BLaER1 (cell line): Measurements from ENCODE around the gene KCTD16.

Source experiments
- H3K27ac ChIP-seq: shearing (Covaris generic); formaldehyde crosslinking; 2 replicates; pipeline ENCODE4 v1.8.1; 2022
- H3K27me3 ChIP-seq: shearing (Covaris generic); formaldehyde crosslinking; 2 replicates; pipeline ENCODE4 v1.8.1; 2022
- H3K36me3 ChIP-seq: shearing (Covaris generic); formaldehyde crosslinking; 2 replicates; pipeline ENCODE4 v1.8.1; 2022
- H3K4me1 ChIP-seq: shearing (Covaris generic); formaldehyde crosslinking; 2 replicates; pipeline ENCODE4 v1.8.1; 2022
- H3K4me2 ChIP-seq: shearing (Covaris generic); formaldehyde crosslinking; 2 replicates; pipeline ENCODE4 v1.8.1; 2022
- H3K4me3 ChIP-seq: shearing (Covaris generic); formaldehyde crosslinking; 2 replicates; pipeline ENCODE4 v1.8.1; 2022
- H3K9ac ChIP-seq: shearing (Covaris generic); formaldehyde crosslinking; 2 replicates; pipeline ENCODE4 v1.8.1; 2022
- H3K9me3 ChIP-seq: shearing (Covaris generic); formaldehyde crosslinking; 2 replicates; pipeline ENCODE4 v1.8.1; 2022
- H4K20me1 ChIP-seq: shearing (Covaris generic); formaldehyde crosslinking; 2 replicates; pipeline ENCODE4 v1.8.1; 2022
- Cebpa-rat ChIP-seq: shearing (Covaris generic); IDR thresholded peaks from 2 replicates; pipeline ENCODE4 v1.8.1; 2022

KCTD16 gene

DNA sequence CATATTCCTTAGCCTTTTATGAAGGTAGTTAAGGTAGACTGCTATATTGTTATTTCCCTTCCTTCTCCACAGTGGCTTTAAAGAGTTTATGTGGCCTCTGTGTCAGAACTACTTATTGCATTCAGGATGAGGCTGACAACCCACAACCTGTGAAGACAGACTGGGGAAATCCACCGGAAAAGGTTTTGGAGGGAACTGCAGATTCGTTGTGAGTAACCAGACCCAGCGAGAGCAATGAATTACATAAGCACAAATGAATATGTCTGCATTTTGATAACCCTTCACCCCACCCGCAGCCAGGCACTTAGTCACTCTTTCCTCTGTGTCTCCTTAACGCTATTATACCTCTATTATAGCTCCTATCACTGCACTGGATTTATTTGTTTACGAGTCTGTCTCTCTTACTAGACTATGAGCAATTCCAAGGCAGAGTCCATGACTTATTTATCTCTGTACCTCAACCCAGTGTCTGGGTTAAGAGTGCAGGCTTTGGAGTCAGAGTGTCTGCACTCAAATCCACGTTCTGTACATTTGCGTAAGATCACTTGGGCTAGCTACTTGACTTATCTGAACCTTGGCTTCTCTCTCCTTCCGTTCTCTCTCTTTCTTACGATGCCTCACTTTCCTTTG lies 19.2 kb downstream of the KCTD16 start:
- Histone ChIP-seq H3K4me2 (no peak overlapping the region), H3K4me1 (peaks cover 58% of the 10 kb centered on the region)

DNA sequence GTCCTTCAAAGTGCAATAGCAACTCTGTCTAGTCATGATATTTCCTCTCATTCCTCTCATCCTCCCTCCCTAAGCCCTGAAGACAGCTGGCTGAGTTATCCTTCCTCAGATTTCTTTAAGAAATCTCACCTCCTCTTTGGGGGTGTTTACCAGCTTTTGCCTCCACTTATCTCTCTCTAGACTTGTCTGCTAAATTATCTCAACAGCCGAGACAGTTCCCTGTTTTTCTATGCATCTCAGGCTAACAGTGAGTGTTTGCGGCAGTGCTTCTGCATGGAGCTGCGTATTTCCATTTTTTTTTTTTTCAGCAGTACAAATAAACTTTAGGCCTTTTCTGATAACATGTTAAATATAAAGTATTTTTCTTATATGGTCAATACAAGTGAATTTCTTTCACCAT lies 20.9 kb downstream of the KCTD16 start:
- no peak overlapping the region; the same call in 1 of the 2 replicates for H3K9ac ChIP-seq
- no peaks in the 10 kb centered on the region for H3K9me3 ChIP-seq
- no peak overlapping the region for H3K4me3 ChIP-seq
- peak overlapping the region; percentile 77 for H3K4me2 ChIP-seq
- H3K4me1 ChIP-seq: peaks cover 58% of the 10 kb centered on the region
- 0 out of 2 replicates have a peak overlapping the region, but pooled peaks have one; percentile 61 for H3K27ac ChIP-seq
- TF ChIP-seq Cebpa-rat: no peak
- no peaks in the 10 kb centered on the region for H3K36me3 ChIP-seq
- no peaks in the 10 kb centered on the region for H3K27me3 ChIP-seq
- H4K20me1 ChIP-seq: no peaks in the 10 kb centered on the region

More for the DNA sequence above, 19.2 kb downstream of the KCTD16 start:
- H3K36me3 ChIP-seq: no peaks in the 10 kb centered on the region
- no peaks in the 10 kb centered on the region for H4K20me1 ChIP-seq
- H3K4me3 ChIP-seq: no peak overlapping the region
- H3K9ac ChIP-seq: no peak overlapping the region
- H3K9me3 ChIP-seq: no peaks in the 10 kb centered on the region
- H3K27me3 ChIP-seq: no peaks in the 10 kb centered on the region
- TF ChIP-seq Cebpa-rat: no peak
- no peak overlapping the region for H3K27ac ChIP-seq

- Histone ChIP-seq H3K27ac (0 out of 2 replicates have a peak overlapping the region, but pooled peaks have one; percentile 61), H3K4me1 (peaks cover 53% of the 10 kb centered on the region), H3K9me3 (no peaks in the 10 kb centered on the region), H3K4me2 (peak overlapping the region; percentile 77), H3K36me3 (no peaks in the 10 kb centered on the region), H3K4me3 (no peak overlapping the region), H3K27me3 (no peaks in the 10 kb centered on the region), H3K9ac (no peak overlapping the region; the same call in 1 of the 2 replicates), H4K20me1 (no peaks in the 10 kb centered on the region)
- TF ChIP-seq Cebpa-rat: no peak
These were observed 21.3 kb downstream of the KCTD16 start for GRCh38 chr5:144191998-144192397.

DNA sequence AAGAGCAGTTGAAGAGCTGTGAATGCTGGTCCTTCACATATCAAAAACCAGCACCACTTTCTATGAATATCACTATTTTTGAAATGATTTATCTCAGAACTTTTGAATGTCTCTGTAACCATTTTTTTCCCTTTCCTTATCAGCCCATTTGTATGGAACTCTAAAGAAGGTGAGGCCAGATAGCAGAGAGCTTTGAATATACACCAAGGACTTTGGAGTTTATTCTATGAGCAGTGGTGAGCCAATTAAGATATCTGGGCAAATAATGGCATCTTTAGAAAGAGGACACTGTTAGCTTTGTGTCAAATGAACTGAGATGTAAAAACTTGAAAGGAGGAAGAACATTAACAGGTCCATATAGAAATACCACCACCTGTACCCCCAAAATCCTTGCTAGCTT lies 22.0 kb downstream of the KCTD16 start:
- H3K9me3 ChIP-seq: no peaks in the 10 kb centered on the region
- no peaks in the 10 kb centered on the region for H3K27me3 ChIP-seq
- no peak overlapping the region for H3K4me3 ChIP-seq
- no peaks in the 10 kb centered on the region for H3K36me3 ChIP-seq
- H3K4me2 ChIP-seq: no peak overlapping the region
- H3K27ac ChIP-seq: no peak overlapping the region
- H3K9ac ChIP-seq: no peak overlapping the region
- TF ChIP-seq Cebpa-rat: no peak
- H4K20me1 ChIP-seq: no peaks in the 10 kb centered on the region
- peaks cover 47% of the 10 kb centered on the region for H3K4me1 ChIP-seq

- no peak overlapping the region for H3K4me3 ChIP-seq
- H3K27ac ChIP-seq: no peak overlapping the region
- H3K27me3 ChIP-seq: no peaks in the 10 kb centered on the region
- H3K36me3 ChIP-seq: no peaks in the 10 kb centered on the region
- peaks cover 32% of the 10 kb centered on the region for H3K4me1 ChIP-seq
- no peak overlapping the region for H3K9ac ChIP-seq
- no peaks in the 10 kb centered on the region for H4K20me1 ChIP-seq
- H3K4me2 ChIP-seq: peak overlapping the region; percentile 55
- TF ChIP-seq Cebpa-rat: no peak
- no peaks in the 10 kb centered on the region for H3K9me3 ChIP-seq
These were observed 23.5 kb downstream of the KCTD16 start for GRCh38 chr5:144194144-144194543.

DNA sequence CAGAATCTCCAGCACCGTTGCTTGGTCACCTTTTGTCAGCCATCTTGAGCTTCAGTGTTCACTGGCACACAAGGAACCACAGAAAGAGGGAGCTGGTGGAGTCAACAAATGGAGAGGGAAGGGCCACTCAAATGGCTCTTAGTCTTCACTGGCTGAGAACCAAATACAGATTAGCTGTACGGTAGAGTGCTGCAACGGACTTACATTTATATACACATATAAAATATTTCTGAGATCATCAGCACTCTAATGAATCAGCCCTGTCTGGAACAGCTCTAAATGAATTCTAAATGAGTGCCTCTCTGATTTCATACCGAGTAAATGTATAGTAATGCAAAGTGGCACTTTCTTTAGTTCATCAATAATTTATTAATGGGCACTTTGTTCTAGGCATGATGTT lies 24.8 kb downstream of the KCTD16 start:
- H3K36me3 ChIP-seq: no peaks in the 10 kb centered on the region
- peaks cover 31% of the 10 kb centered on the region for H3K4me1 ChIP-seq
- H3K27ac ChIP-seq: no peak overlapping the region
- no peaks in the 10 kb centered on the region for H3K27me3 ChIP-seq
- no peak overlapping the region for H3K4me3 ChIP-seq
- TF ChIP-seq Cebpa-rat: no peak
- no peak overlapping the region for H3K9ac ChIP-seq
- H3K4me2 ChIP-seq: peak overlapping the region; percentile 55
- H4K20me1 ChIP-seq: no peaks in the 10 kb centered on the region
- H3K9me3 ChIP-seq: no peaks in the 10 kb centered on the region

DNA sequence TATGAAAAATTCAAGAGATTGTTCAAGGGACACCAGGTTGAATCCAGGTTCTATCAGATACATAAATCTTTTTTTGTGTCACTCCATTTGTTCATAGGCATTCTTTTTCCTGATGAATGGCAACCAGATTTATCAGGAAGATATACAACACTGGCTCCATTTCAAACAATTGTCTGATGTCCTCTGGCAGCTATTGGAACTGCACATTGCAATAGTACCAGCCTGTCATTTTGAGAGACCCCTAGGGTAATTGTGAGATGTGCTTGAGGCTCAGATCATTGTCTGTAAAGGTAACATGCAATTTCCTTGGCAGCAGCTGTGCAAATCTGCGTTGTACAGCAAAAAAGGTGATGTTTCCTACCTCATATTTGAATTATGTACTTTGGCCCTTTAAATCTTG lies 25.9 kb downstream of the KCTD16 start:
- no peak for TF ChIP-seq Cebpa-rat
- Histone ChIP-seq H3K9me3 (no peaks in the 10 kb centered on the region), H3K27me3 (no peaks in the 10 kb centered on the region), H4K20me1 (no peaks in the 10 kb centered on the region), H3K36me3 (no peaks in the 10 kb centered on the region), H3K9ac (no peak overlapping the region), H3K4me2 (no peak overlapping the region), H3K4me1 (peaks cover 25% of the 10 kb centered on the region), H3K27ac (no peak overlapping the region), H3K4me3 (no peak overlapping the region)

GRCh38 chr5:144198386-144198785 lies 27.7 kb downstream of the KCTD16 start:
- TF ChIP-seq Cebpa-rat: no peak
- Histone ChIP-seq H3K36me3 (no peaks in the 10 kb centered on the region), H3K9ac (no peak overlapping the region), H3K27ac (no peak overlapping the region), H3K4me1 (peaks cover 18% of the 10 kb centered on the region), H3K4me3 (no peak overlapping the region), H3K9me3 (no peaks in the 10 kb centered on the region), H3K4me2 (no peak overlapping the region), H4K20me1 (no peaks in the 10 kb centered on the region), H3K27me3 (no peaks in the 10 kb centered on the region)

GRCh38 chr5:144201588-144201987 lies 30.9 kb downstream of the KCTD16 start:
- H3K27me3 ChIP-seq: no peaks in the 10 kb centered on the region
- no peaks in the 10 kb centered on the region for H3K4me1 ChIP-seq
- H3K27ac ChIP-seq: no peak overlapping the region
- H3K9ac ChIP-seq: no peak overlapping the region
- no peaks in the 10 kb centered on the region for H4K20me1 ChIP-seq
- no peak for TF ChIP-seq Cebpa-rat
- H3K4me2 ChIP-seq: no peak overlapping the region
- no peaks in the 10 kb centered on the region for H3K9me3 ChIP-seq
- H3K36me3 ChIP-seq: no peaks in the 10 kb centered on the region
- H3K4me3 ChIP-seq: no peak overlapping the region

DNA sequence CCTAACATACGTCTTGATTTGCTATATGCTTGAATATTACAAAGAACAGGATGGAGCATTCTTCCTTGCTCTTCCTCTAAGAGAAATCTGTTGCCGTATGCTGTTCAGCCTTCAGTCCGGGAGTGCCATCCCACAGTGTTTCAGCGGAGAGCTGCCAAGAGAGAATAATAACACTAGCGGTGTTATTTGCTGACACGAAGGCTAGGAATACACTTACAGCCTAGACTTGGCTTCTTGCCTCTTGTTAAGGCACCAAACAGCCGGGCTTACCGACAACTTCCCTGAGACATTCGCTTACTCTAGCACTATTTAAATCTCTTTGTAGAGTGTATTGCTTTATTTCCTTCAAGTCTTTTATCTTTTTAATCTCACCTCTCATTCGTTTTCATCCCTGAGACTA lies 31.4 kb downstream of the KCTD16 start:
- 0 out of 2 replicates have a peak overlapping the region, but pooled peaks have one; percentile 27 for H3K9ac ChIP-seq
- H3K4me1 ChIP-seq: no peaks in the 10 kb centered on the region
- H3K4me2 ChIP-seq: no peak overlapping the region
- TF ChIP-seq Cebpa-rat: no peak
- no peaks in the 10 kb centered on the region for H3K27me3 ChIP-seq
- H3K27ac ChIP-seq: no peak overlapping the region
- H3K36me3 ChIP-seq: no peaks in the 10 kb centered on the region
- H4K20me1 ChIP-seq: no peaks in the 10 kb centered on the region
- no peaks in the 10 kb centered on the region for H3K9me3 ChIP-seq
- no peak overlapping the region for H3K4me3 ChIP-seq

- Histone ChIP-seq H3K9ac (no peak overlapping the region), H3K4me3 (no peak overlapping the region), H3K27me3 (no peaks in the 10 kb centered on the region), H3K36me3 (no peaks in the 10 kb centered on the region), H3K4me1 (no peaks in the 10 kb centered on the region), H3K9me3 (no peaks in the 10 kb centered on the region), H3K27ac (no peak overlapping the region), H4K20me1 (no peaks in the 10 kb centered on the region), H3K4me2 (no peak overlapping the region)
- TF ChIP-seq Cebpa-rat: no peak
These were observed 32.1 kb downstream of the KCTD16 start for GRCh38 chr5:144202726-144203125.
